GM23248 (cell line): ENCODE measurements around the gene TTLL5. TPM values are rescaled to one million over a fixed set of nuclear protein-coding genes. Genes with fewer than 3 reads are reported as not detected.

Experiments used
- DNase-seq: peaks from one replicate; pipeline ENCODE4 v3.0.0-alpha.2; 2015
- H2AFZ ChIP-seq: fragments of 200-600 bp; sonication (generic); 2 replicates; pipeline ENCODE4 v1.6.1; 2016; ENCODE audit warnings: antibody characterized with exemption
- H3F3A ChIP-seq: fragments of 200-600 bp; sonication (generic); 2 replicates; pipeline ENCODE4 v1.6.1; 2016; ENCODE audit warnings: mild to moderate bottlenecking, antibody characterized with exemption, mixed run types; ENCODE audit not compliant: insufficient read depth
- H3K27ac ChIP-seq: fragments of 200-600 bp; sonication (generic); 2 replicates; pipeline ENCODE4 v1.5.1; 2016; ENCODE audit warnings: mild to moderate bottlenecking
- H3K27me3 ChIP-seq: fragments of 200-600 bp; sonication (generic); replicated peaks from 2 replicates; pipeline ENCODE4 v1.6.1; 2016; ENCODE audit warnings: mild to moderate bottlenecking; ENCODE audit not compliant: insufficient read depth
- H3K36me3 ChIP-seq: fragments of 200-600 bp; sonication (generic); 2 replicates; pipeline ENCODE4 v1.6.1; 2016; ENCODE audit warnings: low read depth, mild to moderate bottlenecking
- H3K4me1 ChIP-seq: fragments of 200-600 bp; sonication (generic); 2 replicates; pipeline ENCODE4 v1.6.1; 2016; ENCODE audit warnings: mild to moderate bottlenecking; ENCODE audit not compliant: insufficient read depth
- H3K4me2 ChIP-seq: fragments of 200-600 bp; sonication (generic); one replicate; pipeline ENCODE4 v1.6.1; 2016; ENCODE audit warnings: mild to moderate bottlenecking; ENCODE audit not compliant: unreplicated experiment
- H3K4me3 ChIP-seq: fragments of 200-600 bp; sonication (generic); 2 replicates; pipeline ENCODE4 v1.5.1; 2016; ENCODE audit warnings: mild to moderate bottlenecking
- H3K79me2 ChIP-seq: fragments of 200-600 bp; sonication (generic); 2 replicates; pipeline ENCODE4 v1.6.1; 2016; ENCODE audit warnings: mild to moderate bottlenecking; ENCODE audit not compliant: insufficient read depth
- H3K9ac ChIP-seq: fragments of 200-600 bp; sonication (generic); 2 replicates; pipeline ENCODE4 v1.6.1; 2016; ENCODE audit warnings: mild to moderate bottlenecking
- H3K9me2 ChIP-seq: fragments of 200-600 bp; sonication (generic); 2 replicates; pipeline ENCODE4 v1.6.1; 2016; ENCODE audit warnings: mixed run types, mild to moderate bottlenecking, moderate library complexity; ENCODE audit not compliant: insufficient read depth
- H3K9me3 ChIP-seq: fragments of 200-600 bp; sonication (generic); one replicate; pipeline ENCODE4 v1.6.1; 2017; ENCODE audit warnings: low read depth
- H4K20me1 ChIP-seq: fragments of 200-600 bp; sonication (generic); 2 replicates; pipeline ENCODE4 v1.6.0; 2016; ENCODE audit not compliant: insufficient read depth
- EZH2 ChIP-seq: fragments of 200-600 bp; sonication (generic); IDR thresholded peaks from 2 replicates; pipeline ENCODE4 v1.6.1; 2018; ENCODE audit warnings: antibody characterized with exemption, mild to moderate bottlenecking; ENCODE audit not compliant: insufficient read depth, poor library complexity, severe bottlenecking
- EZH2phosphoT487 ChIP-seq: fragments of 200-600 bp; sonication (generic); IDR thresholded peaks from 2 replicates; pipeline ENCODE4 v1.6.1; 2018; ENCODE audit warnings: antibody characterized with exemption, moderate library complexity, mild to moderate bottlenecking, low read depth; ENCODE audit not compliant: insufficient read depth
- WGBS, 2 experiments: methylation state at CpG; one replicate each; pipeline ENCODE4 v1.1.6; 2015 to 2017; ENCODE audit warnings: low lambda C conversion rate in 2 of 2, low coverage in 1 of 2; ENCODE audit errors: missing lambda C conversion rate in 2 of 2; 5-methylcytosine and 5-hydroxymethylcytosine counted together
- in situ Hi-C: fragments of 300-500 bp; cut with MboI; formaldehyde crosslinking; loops from 2 replicates; pipeline ENCODE4 v1.15.0; 2020
- polyA plus RNA-seq: library from polyadenylated mRNA; unstranded; fragments of >200 nt; fragmentation: Nextera tagmentation; extraction: Ambion mirVana; gene quantifications from 2 replicates; pipeline ENCODE4 v1.2.1, GENCODE V29; 2016
- total RNA-seq: library from RNA; depleted of rRNA; stranded (reverse); fragments of >200 nt; shearing (Covaris generic); gene quantifications from 2 replicates; pipeline ENCODE4 v1.2.3, GENCODE V29; 2014

Gene TTLL5
- total and polyA plus RNA-seq, 2 experiments from 2014 or later = 14.6 to 17.8 TPM

DNA sequence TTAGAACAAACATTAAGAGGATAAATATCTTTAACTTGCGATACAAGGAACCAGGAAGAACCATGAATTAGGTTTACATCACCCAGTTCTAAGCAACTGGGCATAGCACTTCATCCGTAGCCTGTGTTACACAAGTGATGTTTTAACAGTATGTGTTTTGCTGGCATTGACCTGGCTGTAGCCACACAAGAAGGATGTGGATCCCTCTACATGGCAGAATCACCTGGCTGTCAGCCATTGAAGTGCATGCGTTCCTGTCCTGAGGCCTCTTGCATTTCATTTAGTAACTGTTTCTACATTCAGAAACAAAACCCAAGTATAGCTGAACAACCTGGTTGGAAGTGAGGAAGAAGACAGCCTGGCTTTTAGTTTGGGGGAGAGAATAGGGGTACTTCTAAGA lies 248.6 kb downstream of the TTLL5 start:
- no peak overlapping the region for H3K27ac ChIP-seq
- in situ Hi-C loops = no loop called here
- WGBS, 2 experiments = 83 to 87% methylated on average over 3 of the region's 3 CpGs

GRCh38 chr14:75910048-75910447 lies 249.0 kb downstream of the TTLL5 start:
- Histone ChIP-seq H3K27me3 (no peaks in the 10 kb centered on the region), H3K27ac (no peak overlapping the region), H2AFZ (no peak overlapping the region), H3K4me2 (no peak overlapping the region), H3K36me3 (no peaks in the 10 kb centered on the region), H3K9ac (no peak overlapping the region), H4K20me1 (no peaks in the 10 kb centered on the region), H3K9me2 (no peaks in the 10 kb centered on the region), H3K4me3 (no peak overlapping the region), H3K79me2 (no peaks in the 10 kb centered on the region), H3K4me1 (peaks cover 4% of the 10 kb centered on the region; the same call in 1 of the 2 replicates), H3K9me3 (no peaks in the 10 kb centered on the region), H3F3A (peaks cover 4% of the 10 kb centered on the region; the same call in 1 of the 2 replicates)
- no peak for DNase-seq
- 98 to 100% methylated on average over 2 of the region's 2 CpGs for WGBS, 2 experiments
- in situ Hi-C loops = no loop called here
- TF ChIP-seq EZH2phosphoT487 = no peak
- no peak for TF ChIP-seq EZH2

More for the DNA sequence above, 248.6 kb downstream of the TTLL5 start:
- Histone ChIP-seq H3K9me3 (no peaks in the 10 kb centered on the region), H3K9ac (no peak overlapping the region), H3K4me1 (peaks cover 4% of the 10 kb centered on the region; the same call in 1 of the 2 replicates), H3K4me2 (no peak overlapping the region), H3F3A (peaks cover 8% of the 10 kb centered on the region; the same call in 1 of the 2 replicates), H3K27me3 (no peaks in the 10 kb centered on the region), H3K4me3 (no peak overlapping the region), H3K9me2 (no peaks in the 10 kb centered on the region), H3K36me3 (no peaks in the 10 kb centered on the region), H3K79me2 (no peaks in the 10 kb centered on the region), H4K20me1 (no peaks in the 10 kb centered on the region), H2AFZ (no peak overlapping the region)
- DNase-seq = no peak
- TF ChIP-seq EZH2 (no peak), EZH2phosphoT487 (no peak)

GRCh38 chr14:75911883-75912282 lies 250.8 kb downstream of the TTLL5 start:
- no peaks in the 10 kb centered on the region for H3K27me3 ChIP-seq
- no peak overlapping the region for H3K9ac ChIP-seq
- H3K27ac ChIP-seq = no peak overlapping the region
- H3K9me2 ChIP-seq = no peaks in the 10 kb centered on the region
- no peaks in the 10 kb centered on the region for H3K4me1 ChIP-seq
- no peak overlapping the region for H3K4me2 ChIP-seq
- no peak overlapping the region for H2AFZ ChIP-seq
- no peak overlapping the region for H3K4me3 ChIP-seq
- no peaks in the 10 kb centered on the region for H3F3A ChIP-seq
- H3K9me3 ChIP-seq = no peaks in the 10 kb centered on the region
- no peaks in the 10 kb centered on the region for H4K20me1 ChIP-seq
- TF ChIP-seq EZH2phosphoT487 = no peak
- no peak for TF ChIP-seq EZH2
- H3K79me2 ChIP-seq = no peaks in the 10 kb centered on the region
- in situ Hi-C loops = no loop called here
- DNase-seq = no peak
- H3K36me3 ChIP-seq = no peaks in the 10 kb centered on the region
- WGBS, 2 experiments = 59 to 60% methylated on average over 7 of the region's 7 CpGs

DNA sequence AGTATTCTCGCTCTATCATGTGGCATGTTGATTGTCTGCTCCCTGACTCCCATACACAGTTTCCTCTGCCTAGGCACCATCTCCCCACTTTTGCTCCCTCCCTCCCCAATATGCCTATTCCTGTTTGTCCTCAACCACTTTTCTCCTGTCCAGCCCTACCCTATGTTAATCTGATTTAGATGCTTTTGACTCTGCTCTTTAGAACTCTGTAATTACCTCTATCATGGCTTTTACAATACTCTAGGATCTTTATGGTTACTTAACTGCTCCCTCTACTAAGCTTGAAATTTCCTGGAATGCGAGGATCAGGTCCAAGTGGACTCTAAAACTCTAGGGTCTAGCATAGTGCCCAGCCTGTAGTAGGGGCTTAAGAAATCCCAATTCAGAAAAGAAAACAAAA lies 252.1 kb downstream of the TTLL5 start:
- Histone ChIP-seq H3K27ac (no peak overlapping the region), H2AFZ (no peak overlapping the region), H3K9me2 (no peaks in the 10 kb centered on the region), H3K4me2 (no peak overlapping the region), H3K79me2 (no peaks in the 10 kb centered on the region), H3F3A (no peaks in the 10 kb centered on the region), H4K20me1 (no peaks in the 10 kb centered on the region), H3K4me3 (no peak overlapping the region), H3K4me1 (no peaks in the 10 kb centered on the region), H3K27me3 (no peaks in the 10 kb centered on the region), H3K9ac (no peak overlapping the region), H3K36me3 (no peaks in the 10 kb centered on the region), H3K9me3 (no peaks in the 10 kb centered on the region)
- in situ Hi-C loops = no loop called here
- WGBS, 2 experiments = 98 to 100% methylated on average over 2 of the region's 2 CpGs
- no peak for DNase-seq
- TF ChIP-seq EZH2 (no peak), EZH2phosphoT487 (no peak)

DNA sequence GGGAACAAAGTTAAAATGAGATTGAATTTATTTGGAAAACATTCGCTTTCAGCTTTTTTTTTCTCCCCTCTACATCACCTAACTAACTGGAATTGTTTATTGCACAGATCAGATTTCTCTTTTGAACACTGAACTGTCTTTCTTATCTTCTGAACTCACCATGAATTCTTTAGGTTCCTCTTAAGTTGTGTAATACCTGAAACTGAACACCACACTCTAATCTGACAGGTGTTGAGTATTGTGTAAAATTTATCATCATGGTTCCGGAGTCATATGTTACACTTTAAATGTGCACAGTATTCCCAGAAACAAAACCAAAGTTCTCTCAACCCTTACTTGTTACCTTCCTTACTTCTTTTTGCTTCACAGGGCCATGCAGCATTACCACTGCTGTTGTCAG lies 254.0 kb downstream of the TTLL5 start:
- no peak overlapping the region for H2AFZ ChIP-seq
- H3K4me2 ChIP-seq = no peak overlapping the region
- no peaks in the 10 kb centered on the region for H3K9me3 ChIP-seq
- no peak overlapping the region for H3K4me3 ChIP-seq
- H4K20me1 ChIP-seq = no peaks in the 10 kb centered on the region
- H3K9me2 ChIP-seq = no peaks in the 10 kb centered on the region
- TF ChIP-seq EZH2 = no peak
- TF ChIP-seq EZH2phosphoT487 = no peak
- H3K4me1 ChIP-seq = no peaks in the 10 kb centered on the region
- H3F3A ChIP-seq = no peaks in the 10 kb centered on the region
- no peaks in the 10 kb centered on the region for H3K79me2 ChIP-seq
- in situ Hi-C loops = no loop called here
- 97 to 100% methylated on average over 2 of the region's 2 CpGs for WGBS, 2 experiments
- no peaks in the 10 kb centered on the region for H3K27me3 ChIP-seq
- H3K9ac ChIP-seq = no peak overlapping the region
- no peaks in the 10 kb centered on the region for H3K36me3 ChIP-seq
- DNase-seq = no peak
- H3K27ac ChIP-seq = no peak overlapping the region
